ENCODE results near the gene SLX9. TPM values are rescaled to one million over a fixed set of nuclear protein-coding genes. Genes with fewer than 3 reads are reported as not detected.

Gene SLX9
- total and polyA plus RNA-seq, 10 donors: 6.1 to 35.4 (median 27.0) TPM

- TF ChIP-seq POLR2AphosphoS5 (IDR thresholded peaks at IDR 0.05) (no peak), POLR2A (IDR thresholded peaks at IDR 0.05) (no peak)
- Histone ChIP-seq H3K9me3 (no peaks in the 10 kb centered on the region), H3K27ac (no peak overlapping the region), H3K4me1 (peaks cover 28 to 63% (median 46%) of the 10 kb centered on the region in 6 donors), H3K4me3 (no peak overlapping the region), H3K27me3 (replicated peaks in 1 of 7) (peaks cover 0 to 23% (median 4%) of the 10 kb centered on the region in 7 donors), H3K36me3 (peaks cover 0 to 15% (median 0%) of the 10 kb centered on the region in 6 donors)
- 81 to 95% (median 92%) methylated on average over 7 to 9 of the region's 9 CpGs for WGBS, 5 donors
- intact Hi-C loops (cut with DNase I; ENCODE audit: low total_unique reads): loop anchor here (5.0 kb wide), 1 partner anchor 43 kb away; no protein-coding TSS in a partner anchor
- DNase-seq: peak; percentile 75
Observed at GRCh38 chr21:44934797-44935532, 4.9 kb upstream of the SLX9 start.

GRCh38 chr21:44935533-44935927 is 4.3 kb upstream of the SLX9 start:
- peaks cover 29 to 62% (median 46%) of the 10 kb centered on the region in 6 donors for H3K4me1 ChIP-seq
- WGBS, 5 donors: 83 to 92% (median 89%) methylated on average over 8 to 10 of the region's 10 CpGs
- H3K27me3 ChIP-seq (replicated peaks in 1 of 7): peaks cover 0 to 23% (median 4%) of the 10 kb centered on the region in 7 donors
- peak; percentile 74 for DNase-seq
- no peaks in the 10 kb centered on the region for H3K9me3 ChIP-seq
- H3K4me3 ChIP-seq: no peak overlapping the region
- TF ChIP-seq POLR2A (IDR thresholded peaks at IDR 0.05) (no peak), CTCF (IDR thresholded peaks at IDR 0.05 in 8 of 11, conservative IDR thresholded peaks at IDR 0.05 in 3 of 11) (no peak), POLR2AphosphoS5 (IDR thresholded peaks at IDR 0.05) (no peak)
- no peak overlapping the region for H3K27ac ChIP-seq
- intact Hi-C loops (cut with DNase I; ENCODE audit: low total_unique reads): no loop called here
- peaks cover 0 to 15% (median 0%) of the 10 kb centered on the region in 6 donors for H3K36me3 ChIP-seq

GRCh38 chr21:44938772-44939531 is 877 bp upstream of the SLX9 start:
- peak; percentile 61 for DNase-seq
- Histone ChIP-seq H3K27ac (peak overlapping the region in 6 of 8 donors; percentile 61 to 86 (median 81)), H3K36me3 (peaks cover 0 to 30% (median 7%) of the 10 kb centered on the region in 6 donors), H3K27me3 (replicated peaks in 1 of 7) (no peaks in the 10 kb centered on the region), H3K9me3 (no peaks in the 10 kb centered on the region), H3K4me3 (peak overlapping the region; percentile 75 to 99 (median 98)), H3K4me1 (peaks cover 24 to 62% (median 43%) of the 10 kb centered on the region in 6 donors)
- intact Hi-C loops (cut with DNase I; ENCODE audit: low total_unique reads): no loop called here
- TF ChIP-seq POLR2A (IDR thresholded peaks at IDR 0.05): no peak
- WGBS, 5 donors: 87 to 91% (median 89%) methylated on average over 15 to 18 of the region's 18 CpGs

- H3K27ac ChIP-seq: peak overlapping the region; percentile 61 to 86 (median 78)
- WGBS, 5 donors: 0 to 3% (median 0%) methylated on average over 21 to 53 of the region's 53 CpGs
- no peak for DNase-seq
- peaks cover 24 to 64% (median 45%) of the 10 kb centered on the region in 6 donors for H3K4me1 ChIP-seq
- TF ChIP-seq POLR2A (IDR thresholded peaks at IDR 0.05): no peak
- TF ChIP-seq POLR2AphosphoS5 (IDR thresholded peaks at IDR 0.05): no peak
- no peaks in the 10 kb centered on the region for H3K9me3 ChIP-seq
- intact Hi-C loops (cut with DNase I; ENCODE audit: low total_unique reads): no loop called here
- H3K27me3 ChIP-seq (replicated peaks in 1 of 7): no peaks in the 10 kb centered on the region
- peak overlapping the region; percentile 75 to 99 (median 98) for H3K4me3 ChIP-seq
- peaks cover 0 to 31% (median 19%) of the 10 kb centered on the region in 6 donors for H3K36me3 ChIP-seq
Observed at GRCh38 chr21:44940116-44940631, 345 bp downstream of the SLX9 start.

- intact Hi-C loops (cut with DNase I; ENCODE audit: low total_unique reads): no loop called here
- WGBS, 5 donors: 59 to 81% (median 78%) methylated on average over 8 of the region's 8 CpGs
- Histone ChIP-seq H3K36me3 (peaks cover 0 to 42% (median 23%) of the 10 kb centered on the region in 6 donors), H3K27me3 (replicated peaks in 1 of 7) (no peaks in the 10 kb centered on the region), H3K27ac (peak overlapping the region in 3 of 8 donors; percentile 76 to 86 (median 79)), H3K4me1 (peaks cover 24 to 78% (median 56%) of the 10 kb centered on the region in 6 donors), H3K4me3 (peak overlapping the region in 1 of 8 donors; percentile 99), H3K9me3 (no peaks in the 10 kb centered on the region)
- TF ChIP-seq POLR2A (IDR thresholded peaks at IDR 0.05): no peak
- no peak for TF ChIP-seq POLR2AphosphoS5 (IDR thresholded peaks at IDR 0.05)
- no peak for TF ChIP-seq CTCF (IDR thresholded peaks at IDR 0.05 in 8 of 11, conservative IDR thresholded peaks at IDR 0.05 in 3 of 11)
- peak; percentile 73 for DNase-seq
Observed at GRCh38 chr21:44941567-44941966, 1.7 kb downstream of the SLX9 start.
